CD8-positive, alpha-beta memory T cell (primary cell): ENCODE data around the gene NEGR1. TPM values are rescaled to one million over a fixed set of nuclear protein-coding genes. Genes with fewer than 3 reads are reported as not detected.
A peak's percentile ranks its signal among the peaks of the same experiment; 100 is the strongest.

Source experiments
- CTCF ChIA-PET: fragments of 350-600 bp; sonication (Branson Sonifier 250); formaldehyde crosslinking; loops from one replicate; lab custom pipeline; 2021; ENCODE audit warnings: antibody characterized with exemption; lab: Charles Lee
- POLR2A ChIA-PET: fragments of 350-600 bp; sonication (Branson Sonifier 250); formaldehyde crosslinking; loops from one replicate; lab custom pipeline; 2021; ENCODE audit warnings: antibody characterized with exemption; lab: Charles Lee
- DNase-seq, 5 donors: peaks; one replicate each; pipeline versions ENCODE4 v3.0.0 to v3.0.0-alpha.2; 2020 to 2022; ENCODE audit warnings: mixed read lengths in 1 of 5
- H3K27ac ChIP-seq: one replicate; pipeline ENCODE4 v1.7.0; 2013; ENCODE audit warnings: low read depth, mild to moderate bottlenecking, low read length, moderate library complexity
- H3K27me3 ChIP-seq: 2 replicates; pipeline ENCODE4 v1.7.0; 2013; ENCODE audit warnings: low read length, mild to moderate bottlenecking; ENCODE audit not compliant: insufficient read depth, poor library complexity, severe bottlenecking
- H3K36me3 ChIP-seq: 2 replicates; pipeline ENCODE4 v1.7.0; 2013; ENCODE audit warnings: mild to moderate bottlenecking, low read length, moderate library complexity; ENCODE audit not compliant: insufficient read depth
- H3K4me1 ChIP-seq: 2 replicates; pipeline ENCODE4 v1.7.0; 2013; ENCODE audit warnings: mild to moderate bottlenecking, low read length, moderate library complexity; ENCODE audit not compliant: insufficient read depth
- H3K4me3 ChIP-seq: 2 replicates; pipeline ENCODE4 v1.7.0; 2013; ENCODE audit warnings: mild to moderate bottlenecking, low read length
- H3K9me3 ChIP-seq: 2 replicates; pipeline ENCODE4 v1.7.0; 2013; ENCODE audit warnings: mild to moderate bottlenecking, low read length
- H3K27ac Mint-ChIP-seq, 8 donors: one replicate each; pipeline ENCODE4 v1.8.0; 2020 to 2021; ENCODE audit warnings: mixed read lengths in 8 of 8, mild to moderate bottlenecking in 6 of 8, inconsistent platforms in 3 of 8, moderate library complexity in 3 of 8
- H3K27me3 Mint-ChIP-seq, 2 donors: one replicate each; pipeline ENCODE4 v1.8.0; 2020 to 2021; ENCODE audit warnings: mixed read lengths in 2 of 2, mild to moderate bottlenecking in 1 of 2, moderate library complexity in 1 of 2
- H3K36me3 Mint-ChIP-seq, 3 donors: one replicate each; pipeline ENCODE4 v1.8.0; 2020 to 2021; ENCODE audit warnings: mixed read lengths in 3 of 3, inconsistent platforms in 1 of 3, mild to moderate bottlenecking in 1 of 3
- H3K4me1 Mint-ChIP-seq, 3 donors: one replicate each; pipeline ENCODE4 v1.8.0; 2020 to 2021; ENCODE audit warnings: mixed read lengths in 3 of 3, inconsistent platforms in 1 of 3, mild to moderate bottlenecking in 1 of 3
- H3K4me3 Mint-ChIP-seq, 7 donors: one replicate each; pipeline ENCODE4 v1.8.0; 2020 to 2021; ENCODE audit warnings: mixed read lengths in 7 of 7, mild to moderate bottlenecking in 6 of 7, moderate library complexity in 4 of 7, inconsistent platforms in 2 of 7
- H3K9me3 Mint-ChIP-seq, 5 donors: one replicate each; pipeline ENCODE4 v1.8.0; 2020 to 2022; ENCODE audit warnings: mixed read lengths in 5 of 5, mild to moderate bottlenecking in 3 of 5, moderate library complexity in 2 of 5, inconsistent platforms in 1 of 5
- polyA plus RNA-seq: library from polyadenylated mRNA; unstranded; fragments of 300-500 nt; fragmentation: Illumina TruSeq; gene quantifications from one replicate; pipeline ENCODE4 v1.2.3, GENCODE V29; 2021
- total RNA-seq, 2 experiments: library from RNA; stranded (reverse); gene quantifications; one replicate each; pipeline ENCODE4 v1.2.3, GENCODE V29; 2021

The NEGR1 gene
- total and polyA plus RNA-seq, 3 experiments from 2014 or later: not detected

DNA sequence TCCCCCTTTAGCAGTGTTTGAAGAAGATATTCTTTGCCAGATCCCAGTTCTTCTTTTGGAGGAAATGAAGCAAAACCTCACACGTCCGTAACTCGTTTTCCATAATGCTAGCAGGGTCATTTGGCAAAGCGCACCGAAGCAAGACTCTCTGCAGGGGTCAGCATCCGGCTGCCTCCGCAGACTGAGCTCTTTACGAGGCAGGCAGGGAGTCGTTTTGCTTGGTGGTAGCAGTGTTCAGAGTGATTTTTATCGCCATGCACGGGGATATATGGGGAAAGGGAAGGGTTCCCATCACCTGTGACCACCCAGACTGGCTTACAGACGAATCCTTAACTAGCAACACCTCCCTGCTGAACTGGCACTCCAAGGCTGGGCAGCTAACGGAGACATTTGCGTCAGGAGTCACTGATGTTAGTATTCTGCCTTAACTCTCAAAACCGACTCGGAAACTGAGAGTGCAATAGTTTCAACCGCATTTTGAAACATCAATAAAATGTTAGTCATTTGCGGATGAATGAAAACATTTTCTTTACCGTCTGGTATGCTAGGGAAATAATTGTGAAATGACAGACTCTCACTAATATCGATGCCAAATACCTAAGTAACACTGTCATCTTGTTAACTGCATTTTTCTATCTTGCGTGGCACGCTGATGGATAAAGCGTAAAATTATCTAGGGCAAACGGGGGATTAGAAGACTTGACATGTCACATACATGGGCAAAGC lies 2.2 kb upstream of the NEGR1 start:
- Histone ChIP-seq H3K9me3 (no peaks in the 10 kb centered on the region), H3K27me3 (no peaks in the 10 kb centered on the region), H3K4me1 (no peaks in the 10 kb centered on the region), H3K36me3 (no peaks in the 10 kb centered on the region), H3K4me3 (peak overlapping the region; percentile 75), H3K27ac (no peak overlapping the region)
- H3K27ac Mint-ChIP-seq: no peak overlapping the region
- H3K4me1 Mint-ChIP-seq: peaks cover 5 to 18% (median 13%) of the 10 kb centered on the region in 3 donors
- peaks cover 0 to 7% (median 6%) of the 10 kb centered on the region in 5 donors for H3K9me3 Mint-ChIP-seq
- no peaks in the 10 kb centered on the region for H3K36me3 Mint-ChIP-seq
- no peak overlapping the region for H3K4me3 Mint-ChIP-seq
- no peak for DNase-seq
- H3K27me3 Mint-ChIP-seq: peaks cover 6 to 10% of the 10 kb centered on the region in 2 donors
- ChIA-PET POLR2A (no interaction called here), CTCF (no interaction called here)

- H3K9me3 ChIP-seq: no peaks in the 10 kb centered on the region
- no peaks in the 10 kb centered on the region for H3K27me3 ChIP-seq
- CTCF ChIA-PET: no interaction called here
- DNase-seq: no peak
- H3K27ac ChIP-seq: no peak overlapping the region
- no peaks in the 10 kb centered on the region for H3K36me3 Mint-ChIP-seq
- no peak overlapping the region for H3K4me3 Mint-ChIP-seq
- H3K4me3 ChIP-seq: peak overlapping the region; percentile 75
- peaks cover 0 to 7% (median 6%) of the 10 kb centered on the region in 5 donors for H3K9me3 Mint-ChIP-seq
- H3K27ac Mint-ChIP-seq: no peak overlapping the region
- peaks cover 6 to 10% of the 10 kb centered on the region in 2 donors for H3K27me3 Mint-ChIP-seq
- no peaks in the 10 kb centered on the region for H3K4me1 ChIP-seq
- POLR2A ChIA-PET: no interaction called here
- H3K36me3 ChIP-seq: no peaks in the 10 kb centered on the region
- peaks cover 5 to 18% (median 14%) of the 10 kb centered on the region in 3 donors for H3K4me1 Mint-ChIP-seq
Measured at GRCh38 chr1:72284084-72284347, 1.7 kb upstream of the NEGR1 start.

DNA sequence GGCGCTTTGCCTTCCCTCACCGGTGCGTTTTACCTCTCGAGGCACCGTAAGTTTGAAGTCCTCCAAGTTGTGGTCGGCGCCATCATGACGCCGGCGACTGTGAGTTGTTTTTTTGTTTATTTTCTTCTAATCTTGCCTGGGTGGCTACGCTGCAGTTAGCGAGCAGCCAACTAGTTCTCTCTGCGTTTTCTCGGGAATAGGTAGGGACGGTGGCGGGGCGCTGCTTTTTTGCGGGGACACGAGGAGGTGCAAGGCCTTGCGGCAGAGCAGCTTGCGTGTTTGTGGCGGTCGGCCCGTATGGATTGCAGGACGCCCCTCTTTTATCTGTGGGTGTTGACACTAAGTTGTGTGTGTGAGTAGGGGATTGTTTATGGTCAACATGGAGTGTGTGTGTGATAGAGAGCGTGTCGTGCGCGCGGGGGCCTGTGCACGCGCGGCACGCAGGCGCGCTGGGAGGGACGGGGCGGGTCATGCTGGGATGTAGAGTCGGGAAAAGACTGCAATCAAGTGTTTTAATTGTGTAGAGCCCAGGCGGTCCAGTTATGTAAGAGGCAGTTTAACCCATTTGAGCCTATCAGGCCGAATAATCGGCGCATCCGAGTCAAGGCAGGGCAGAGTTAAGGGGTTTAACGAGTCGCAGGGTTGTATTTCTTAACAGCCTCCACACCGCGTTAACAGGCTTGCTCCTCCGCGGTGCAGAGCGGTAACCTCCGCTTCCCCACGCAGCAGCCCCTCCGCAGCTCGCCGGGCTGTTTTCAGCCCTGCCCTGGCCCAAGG lies 1.2 kb upstream of the NEGR1 start:
- H3K9me3 Mint-ChIP-seq: peaks cover 0 to 7% (median 6%) of the 10 kb centered on the region in 5 donors
- Histone ChIP-seq H3K4me1 (no peaks in the 10 kb centered on the region), H3K9me3 (no peaks in the 10 kb centered on the region), H3K27ac (no peak overlapping the region), H3K27me3 (no peaks in the 10 kb centered on the region), H3K36me3 (no peaks in the 10 kb centered on the region), H3K4me3 (peak overlapping the region; percentile 75)
- ChIA-PET POLR2A (no interaction called here), CTCF (no interaction called here)
- peak in 2 of 5 donors; percentile 12 to 33 for DNase-seq
- H3K27me3 Mint-ChIP-seq: peaks cover 6 to 10% of the 10 kb centered on the region in 2 donors
- H3K4me3 Mint-ChIP-seq: no peak overlapping the region
- H3K27ac Mint-ChIP-seq: no peak overlapping the region
- no peaks in the 10 kb centered on the region for H3K36me3 Mint-ChIP-seq
- peaks cover 5 to 18% (median 14%) of the 10 kb centered on the region in 3 donors for H3K4me1 Mint-ChIP-seq

GRCh38 chr1:72283022-72283306 lies 625 bp upstream of the NEGR1 start:
- Mint-ChIP-seq H3K9me3 (peaks cover 0 to 7% (median 6%) of the 10 kb centered on the region in 5 donors), H3K36me3 (no peaks in the 10 kb centered on the region), H3K4me1 (peaks cover 5 to 18% (median 15%) of the 10 kb centered on the region in 3 donors), H3K27ac (no peak overlapping the region), H3K27me3 (peaks cover 6 to 10% of the 10 kb centered on the region in 2 donors), H3K4me3 (peak overlapping the region in 1 of 7 donors; percentile 62)
- H3K9me3 ChIP-seq: no peaks in the 10 kb centered on the region
- ChIA-PET CTCF (no interaction called here), POLR2A (no interaction called here)
- H3K36me3 ChIP-seq: no peaks in the 10 kb centered on the region
- peak in 2 of 5 donors; percentile 11 to 39 for DNase-seq
- H3K27me3 ChIP-seq: no peaks in the 10 kb centered on the region
- H3K27ac ChIP-seq: no peak overlapping the region
- peak overlapping the region; percentile 75 for H3K4me3 ChIP-seq
- no peaks in the 10 kb centered on the region for H3K4me1 ChIP-seq

- ChIA-PET CTCF (no interaction called here), POLR2A (no interaction called here)
- Histone ChIP-seq H3K27ac (no peak overlapping the region), H3K4me1 (no peaks in the 10 kb centered on the region), H3K36me3 (no peaks in the 10 kb centered on the region), H3K9me3 (no peaks in the 10 kb centered on the region), H3K4me3 (no peak overlapping the region), H3K27me3 (no peaks in the 10 kb centered on the region)
- peak overlapping the region; percentile 60 to 89 (median 77) for H3K4me3 Mint-ChIP-seq
- no peaks in the 10 kb centered on the region for H3K36me3 Mint-ChIP-seq
- H3K27ac Mint-ChIP-seq: peak overlapping the region in 6 of 8 donors; percentile 1 to 81 (median 74)
- peak in 1 of 5 donors; percentile 14 for DNase-seq
- H3K27me3 Mint-ChIP-seq: peaks cover 6 to 10% of the 10 kb centered on the region in 2 donors
- peaks cover 5 to 18% (median 15%) of the 10 kb centered on the region in 3 donors for H3K4me1 Mint-ChIP-seq
- peaks cover 0 to 7% (median 6%) of the 10 kb centered on the region in 5 donors for H3K9me3 Mint-ChIP-seq
Measured at GRCh38 chr1:72281637-72282270, 585 bp downstream of the NEGR1 start.

- Mint-ChIP-seq H3K27me3 (peaks cover 6 to 10% of the 10 kb centered on the region in 2 donors), H3K4me1 (peaks cover 5 to 18% (median 15%) of the 10 kb centered on the region in 3 donors), H3K4me3 (peak overlapping the region in 6 of 7 donors; percentile 9 to 83 (median 74)), H3K36me3 (no peaks in the 10 kb centered on the region), H3K9me3 (peaks cover 0 to 7% (median 6%) of the 10 kb centered on the region in 5 donors), H3K27ac (peak overlapping the region in 3 of 8 donors; percentile 21 to 78 (median 52))
- DNase-seq: no peak
- H3K27me3 ChIP-seq: no peaks in the 10 kb centered on the region
- H3K27ac ChIP-seq: no peak overlapping the region
- CTCF ChIA-PET: no interaction called here
- H3K4me1 ChIP-seq: no peaks in the 10 kb centered on the region
- H3K4me3 ChIP-seq: no peak overlapping the region
- no peaks in the 10 kb centered on the region for H3K36me3 ChIP-seq
- POLR2A ChIA-PET: no interaction called here
- no peaks in the 10 kb centered on the region for H3K9me3 ChIP-seq
Measured at GRCh38 chr1:72281144-72281543, 1.2 kb downstream of the NEGR1 start.

DNA sequence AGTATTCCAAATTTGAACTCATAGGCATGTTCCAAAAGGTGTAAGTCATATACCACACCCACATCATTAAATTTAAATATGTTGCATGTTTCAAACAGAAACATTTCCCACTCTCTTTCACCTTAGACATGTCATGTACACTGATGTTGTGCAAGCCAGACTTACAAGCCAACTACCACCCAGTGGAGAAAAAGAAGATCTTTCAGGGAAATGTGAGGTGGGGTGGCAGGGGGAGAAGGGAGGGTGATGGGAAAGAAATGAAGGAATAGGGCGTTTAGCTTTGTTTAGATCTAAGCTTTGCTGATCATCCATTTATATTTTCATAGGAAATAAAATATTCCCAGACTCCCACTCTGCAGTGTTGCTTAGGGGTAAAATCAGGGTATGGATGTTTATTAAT lies 1.6 kb downstream of the NEGR1 start:
- POLR2A ChIA-PET: no interaction called here
- no peak for DNase-seq
- Mint-ChIP-seq H3K4me3 (peak overlapping the region in 5 of 7 donors; percentile 6 to 82 (median 73)), H3K36me3 (no peaks in the 10 kb centered on the region), H3K27ac (peak overlapping the region in 3 of 8 donors; percentile 21 to 52 (median 52)), H3K4me1 (peaks cover 5 to 18% (median 15%) of the 10 kb centered on the region in 3 donors), H3K27me3 (peaks cover 6 to 10% of the 10 kb centered on the region in 2 donors), H3K9me3 (peaks cover 0 to 7% (median 6%) of the 10 kb centered on the region in 5 donors)
- Histone ChIP-seq H3K36me3 (no peaks in the 10 kb centered on the region), H3K4me3 (no peak overlapping the region), H3K4me1 (no peaks in the 10 kb centered on the region), H3K9me3 (no peaks in the 10 kb centered on the region), H3K27ac (no peak overlapping the region), H3K27me3 (no peaks in the 10 kb centered on the region)
- CTCF ChIA-PET: no interaction called here

DNA sequence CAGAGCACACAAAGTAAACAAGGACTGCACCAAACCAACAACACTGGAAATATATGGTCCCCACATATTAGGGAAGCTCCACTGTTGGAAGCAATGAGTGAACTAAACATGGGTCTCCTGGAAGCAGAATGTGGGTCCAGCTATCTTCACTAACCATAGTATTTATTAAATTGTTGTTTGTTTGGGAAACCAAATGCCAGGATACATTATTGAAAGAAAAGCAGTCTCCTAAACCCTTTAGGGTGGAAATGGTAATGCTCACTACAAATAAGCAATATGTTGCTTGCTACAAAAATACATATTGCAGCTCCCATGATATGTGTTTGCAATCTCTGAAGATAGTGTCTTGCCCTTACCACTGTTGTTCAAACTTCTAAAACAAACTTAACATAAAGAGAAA lies 2.2 kb downstream of the NEGR1 start:
- ChIA-PET CTCF (no interaction called here), POLR2A (no interaction called here)
- no peak overlapping the region for H3K27ac ChIP-seq
- Mint-ChIP-seq H3K9me3 (peaks cover 0 to 7% (median 6%) of the 10 kb centered on the region in 5 donors), H3K4me1 (peaks cover 5 to 18% (median 15%) of the 10 kb centered on the region in 3 donors), H3K27ac (no peak overlapping the region), H3K27me3 (peaks cover 6 to 10% of the 10 kb centered on the region in 2 donors), H3K4me3 (no peak overlapping the region), H3K36me3 (no peaks in the 10 kb centered on the region)
- no peaks in the 10 kb centered on the region for H3K9me3 ChIP-seq
- H3K4me3 ChIP-seq: no peak overlapping the region
- H3K4me1 ChIP-seq: no peaks in the 10 kb centered on the region
- H3K36me3 ChIP-seq: no peaks in the 10 kb centered on the region
- no peaks in the 10 kb centered on the region for H3K27me3 ChIP-seq
- DNase-seq: no peak
